IMR-90 (cell line): ENCODE data around the gene HOTAIR. TPM values are rescaled to one million over a fixed set of nuclear protein-coding genes. Genes with fewer than 3 reads are reported as not detected.

Source experiments
- ATAC-seq: fragments of 200-7000 bp; cut with Tn5 transposase; 2 replicates; pipeline ENCODE4 v1.9.1; 2020; ENCODE audit warnings: low read depth, mild to moderate bottlenecking, moderate library complexity
- BruUV-seq: library from RNA; stranded (reverse); fragments of 400-500 nt; replicated peaks from 2 replicates; lab custom pipeline; 2021; lab: Mats Ljungman, UMichigan
- CTCF ChIA-PET: fragments of 300-600 bp; formaldehyde crosslinking; extraction: SDS; loops from one replicate; lab custom pipeline; 2021; ENCODE audit warnings: antibody characterized with exemption; lab: Yijun Ruan, JAX
- POLR2A ChIA-PET: fragments of 300-600 bp; sonication (Branson Sonifier 250); formaldehyde crosslinking; loops from one replicate; lab custom pipeline; 2022; ENCODE audit warnings: antibody characterized with exemption; ENCODE audit not compliant: unreplicated experiment; lab: Charles Lee
- DNase-seq: peaks from one replicate; pipeline ENCODE4 v3.0.0; 2013
- H2AFZ ChIP-seq: replicated peaks from 2 replicates; pipeline ENCODE3; 2013; ENCODE audit warnings: low read length, mild to moderate bottlenecking; ENCODE audit not compliant: poor library complexity
- H2AK5ac ChIP-seq: 2 replicates; pipeline ENCODE4 v1.6.1; 2013; ENCODE audit warnings: low read depth, low read length, inconsistent platforms
- H2AK9ac ChIP-seq: replicated peaks from 2 replicates; pipeline ENCODE3; 2013; ENCODE audit warnings: mild to moderate bottlenecking, low read depth, low read length, moderate library complexity; ENCODE audit not compliant: poor library complexity
- H2BK120ac ChIP-seq: 2 replicates; pipeline ENCODE4 v1.6.1; 2013; ENCODE audit warnings: low read depth, low read length, inconsistent platforms
- H2BK15ac ChIP-seq: 3 replicates; pipeline ENCODE4 v1.6.1; 2013; ENCODE audit warnings: low read depth, low read length, inconsistent platforms
- H2BK20ac ChIP-seq: 2 replicates; pipeline ENCODE4 v1.6.1; 2013; ENCODE audit warnings: low read depth, mild to moderate bottlenecking, inconsistent platforms, low read length, moderate library complexity
- H2BK5ac ChIP-seq: 2 replicates; pipeline ENCODE4 v1.6.1; 2013; ENCODE audit warnings: mild to moderate bottlenecking, low read depth, low read length, inconsistent platforms; ENCODE audit not compliant: poor library complexity, severe bottlenecking
- H3K14ac ChIP-seq: replicated peaks from 2 replicates; pipeline ENCODE4 v1.6.1; 2013; ENCODE audit warnings: low read depth, low read length, inconsistent platforms
- H3K18ac ChIP-seq: 2 replicates; pipeline ENCODE4 v1.6.1; 2013; ENCODE audit warnings: low read depth, low read length, control low read depth
- H3K23ac ChIP-seq: 2 replicates; pipeline ENCODE4 v1.6.1; 2013; ENCODE audit warnings: low read depth, low read length, inconsistent platforms
- H3K27ac ChIP-seq: 2 replicates; pipeline ENCODE4 v1.5.1; 2013; ENCODE audit warnings: mild to moderate bottlenecking, control low read depth, low read length; ENCODE audit not compliant: insufficient read depth
- H3K27me3 ChIP-seq: 2 replicates; pipeline ENCODE4 v1.6.1; 2013; ENCODE audit warnings: low read length; ENCODE audit not compliant: control insufficient read depth, insufficient read depth
- H3K36me3 ChIP-seq: 2 replicates; pipeline ENCODE4 v1.6.1; 2013; ENCODE audit warnings: low read length, mixed read lengths; ENCODE audit not compliant: control insufficient read depth, insufficient read depth
- H3K4ac ChIP-seq: 2 replicates; pipeline ENCODE4 v1.6.1; 2013; ENCODE audit warnings: low read depth, low read length, inconsistent platforms
- H3K4me1 ChIP-seq: 2 replicates; pipeline ENCODE4 v1.6.1; 2013; ENCODE audit warnings: low read length, mixed read lengths; ENCODE audit not compliant: control insufficient read depth, insufficient read depth
- H3K4me2 ChIP-seq: 2 replicates; pipeline ENCODE4 v1.6.1; 2013; ENCODE audit warnings: low read depth, mild to moderate bottlenecking, control low read depth, low read length, moderate library complexity
- H3K4me3 ChIP-seq: 2 replicates; pipeline ENCODE4 v1.5.1; 2013; ENCODE audit warnings: low read depth, mild to moderate bottlenecking, control low read depth, low read length, moderate library complexity; ENCODE audit not compliant: insufficient read depth
- H3K56ac ChIP-seq: 2 replicates; pipeline ENCODE4 v1.6.1; 2013; ENCODE audit warnings: low read length, inconsistent platforms; ENCODE audit not compliant: insufficient read depth; ENCODE audit errors: extremely low read depth
- H3K79me1 ChIP-seq, 2 experiments: 2 replicates each; pipeline ENCODE4 v1.6.1; 2013; ENCODE audit warnings: low read length in 2 of 2, inconsistent platforms in 1 of 2, low read depth in 1 of 2
- H3K9ac ChIP-seq: 2 replicates; pipeline ENCODE4 v1.6.1; 2013; ENCODE audit warnings: low read depth, low read length, control low read depth
- H3K9me1 ChIP-seq: 2 replicates; pipeline ENCODE4 v1.6.1; 2013; ENCODE audit warnings: low read length, inconsistent platforms; ENCODE audit not compliant: insufficient read depth
- H3K9me3 ChIP-seq: 2 replicates; pipeline ENCODE4 v1.6.1; 2013; ENCODE audit warnings: low read length; ENCODE audit not compliant: control insufficient read depth, insufficient read depth
- H4K20me1 ChIP-seq: 2 replicates; pipeline ENCODE4 v1.6.1; 2013; ENCODE audit warnings: low read length, inconsistent platforms; ENCODE audit not compliant: insufficient read depth
- H4K5ac ChIP-seq: 2 replicates; pipeline ENCODE4 v1.6.1; 2013; ENCODE audit warnings: mild to moderate bottlenecking, low read depth, low read length, control low read depth
- H4K8ac ChIP-seq, 2 experiments: 2 replicates each; pipeline ENCODE4 v1.6.1; 2013; ENCODE audit warnings: low read depth in 2 of 2, low read length in 2 of 2, control low read depth in 1 of 2, inconsistent platforms in 1 of 2
- H4K91ac ChIP-seq: 2 replicates; pipeline ENCODE4 v1.6.1; 2013; ENCODE audit warnings: low read depth, low read length, inconsistent platforms; ENCODE audit not compliant: insufficient read depth
- BHLHE40 ChIP-seq: fragments of 150-350 bp; IDR thresholded peaks from 2 replicates; pipeline ENCODE4 v1.6.1; 2016; ENCODE audit warnings: mild to moderate bottlenecking, low read depth, low read length
- CEBPB ChIP-seq: IDR thresholded peaks from 2 replicates; pipeline ENCODE4 v1.6.1; 2012; ENCODE audit warnings: low read depth, low read length, improper control_type of control experiment
- CHD1 ChIP-seq: IDR thresholded peaks from 2 replicates; pipeline ENCODE4 v1.6.1; 2012; ENCODE audit warnings: low read depth, low read length, improper control_type of control experiment
- CTCF ChIP-seq: conservative IDR thresholded peaks from 2 replicates; pipeline ENCODE4 v1.5.1; 2012; ENCODE audit warnings: mild to moderate bottlenecking, low read depth, low read length, improper control_type of control experiment
- FOS ChIP-seq: fragments of 150-350 bp; IDR thresholded peaks from 2 replicates; pipeline ENCODE4 v1.6.1; 2016; ENCODE audit warnings: low read depth, low read length
- MAFK ChIP-seq: IDR thresholded peaks from 2 replicates; pipeline ENCODE4 v1.6.1; 2012; ENCODE audit warnings: low read depth, low read length, improper control_type of control experiment
- MAZ ChIP-seq: IDR thresholded peaks from 2 replicates; pipeline ENCODE4 v1.6.1; 2012; ENCODE audit warnings: low read depth, mild to moderate bottlenecking, low read length, improper control_type of control experiment, moderate library complexity, borderline replicate concordance
- MXI1 ChIP-seq: IDR thresholded peaks from 2 replicates; pipeline ENCODE4 v1.6.1; 2012; ENCODE audit warnings: low read depth, mild to moderate bottlenecking, low read length, moderate library complexity, borderline replicate concordance
- NFE2L2 ChIP-seq: fragments of 150-350 bp; IDR thresholded peaks from 2 replicates; pipeline ENCODE4 v1.6.1; 2016; ENCODE audit warnings: low read depth, mild to moderate bottlenecking, low read length
- POLR2A ChIP-seq: IDR thresholded peaks from 2 replicates; pipeline ENCODE4 v1.6.1; 2012; ENCODE audit warnings: mild to moderate bottlenecking, low read depth, low read length
- RAD21 ChIP-seq: IDR thresholded peaks from 2 replicates; pipeline ENCODE4 v1.6.1; 2012; ENCODE audit warnings: low read length, improper control_type of control experiment
- RCOR1 ChIP-seq: IDR thresholded peaks from 2 replicates; pipeline ENCODE4 v1.6.1; 2012; ENCODE audit warnings: mild to moderate bottlenecking, low read length, improper control_type of control experiment; ENCODE audit not compliant: insufficient replicate concordance
- RFX5 ChIP-seq: IDR thresholded peaks from 2 replicates; pipeline ENCODE4 v1.8.0; 2012; ENCODE audit warnings: low read depth, mild to moderate bottlenecking, low read length, moderate library complexity
- SMC3 ChIP-seq: fragments of 150-350 bp; IDR thresholded peaks from 2 replicates; pipeline ENCODE4 v1.6.1; 2016; ENCODE audit warnings: low read depth, mild to moderate bottlenecking, antibody characterized with exemption, low read length, moderate library complexity
- WGBS, 2 experiments: methylation state at CpG; one replicate each; pipeline versions ENCODE4 v1.1.5 to v1.1.7; 2013; ENCODE audit warnings: missing lambda C conversion rate in 2 of 2; ENCODE audit not compliant: insufficient read length in 1 of 2; ENCODE audit errors: extremely low coverage in 2 of 2; 5-methylcytosine and 5-hydroxymethylcytosine counted together
- dilution Hi-C: fragments of 300-500 bp; cut with HindIII; formaldehyde crosslinking; loops from one replicate; pipeline ENCODE4 v1.14.3; 2018; ENCODE audit warnings: low sequenced_read_pairs; ENCODE audit not compliant: unreplicated experiment
- in situ Hi-C: fragments of 300-500 bp; cut with MboI; formaldehyde crosslinking; loops from 3 replicates; pipeline ENCODE4 v1.14.3; 2019; ENCODE audit warnings: low sequenced_read_pairs, inconsistent platforms, mixed read lengths
- intact Hi-C: fragments of 100-400 bp; cut with micrococcal nuclease; formaldehyde crosslinking; loops from 2 replicates; pipeline ENCODE4 v1.10.0; 2022
- polyA plus RNA-seq, 3 experiments: library from polyadenylated mRNA; depleted of rRNA; stranded (reverse); fragments of >200 nt; gene quantifications; 2 replicates each; pipeline ENCODE4 v1.2.3, GENCODE V29; 2012; ENCODE audit warnings: low replicate concordance in 1 of 3
- total RNA-seq: library from RNA; depleted of rRNA; stranded (reverse); fragments of >200 nt; gene quantifications from 2 replicates; pipeline ENCODE4 v1.2.3, GENCODE V29; 2012
- TF ChIP-seq, protein P1 (sequence below): fragments of 150-350 bp; IDR thresholded peaks from 2 replicates; pipeline ENCODE4 v1.6.1; 2016; ENCODE audit warnings: low read depth, mild to moderate bottlenecking, low read length, moderate library complexity, borderline replicate concordance
- TF ChIP-seq, protein P2 (sequence below): fragments of 150-350 bp; IDR thresholded peaks from 2 replicates; pipeline ENCODE4 v1.6.1; 2017; ENCODE audit warnings: mild to moderate bottlenecking, antibody characterized with exemption, low read length, low read depth

The HOTAIR gene
- total and polyA plus RNA-seq, 2 of the 4 experiments (the other 2 are of a cell fraction), result not detected

GRCh38 chr12:53940443-53941014, 34.2 kb downstream of the HOTAIR start:
- in situ Hi-C loops, result no loop called here
- Histone ChIP-seq H3K9me1 (no peaks in the 10 kb centered on the region), H3K36me3 (no peaks in the 10 kb centered on the region), H2BK20ac (no peak overlapping the region), H3K56ac (no peak overlapping the region), H3K18ac (no peak overlapping the region), H2BK120ac (no peak overlapping the region), H4K8ac (no peak overlapping the region), H4K91ac (no peak overlapping the region), H3K27me3 (peaks cover 88% of the 10 kb centered on the region), H3K14ac (no peak overlapping the region), H3K27ac (no peak overlapping the region), H3K4me2 (no peak overlapping the region), H3K9ac (no peak overlapping the region), H2AK5ac (no peak overlapping the region), H2BK15ac (no peak overlapping the region), H4K5ac (no peak overlapping the region), H2BK5ac (no peak overlapping the region), H4K20me1 (no peaks in the 10 kb centered on the region), H3K4ac (no peak overlapping the region), H2AK9ac (no peak overlapping the region), H3K4me3 (no peak overlapping the region), H3K79me1 (no peaks in the 10 kb centered on the region), H2AFZ (no peak overlapping the region), H3K4me1 (no peaks in the 10 kb centered on the region), H3K9me3 (peaks cover 9% of the 10 kb centered on the region), H3K23ac (no peak overlapping the region)
- dilution Hi-C loops, result no loop called here
- WGBS, 2 experiments, result no CpG with 5 or more reads among the region's 9 CpGs
- ATAC-seq (no peak), DNase-seq (no peak)
- BruUV-seq, result no TSS peak
- intact Hi-C loops, result no loop called here
- POLR2A ChIA-PET, result no interaction called here
- TF ChIP-seq RCOR1, result no peak
- TF ChIP-seq, protein P1, sequence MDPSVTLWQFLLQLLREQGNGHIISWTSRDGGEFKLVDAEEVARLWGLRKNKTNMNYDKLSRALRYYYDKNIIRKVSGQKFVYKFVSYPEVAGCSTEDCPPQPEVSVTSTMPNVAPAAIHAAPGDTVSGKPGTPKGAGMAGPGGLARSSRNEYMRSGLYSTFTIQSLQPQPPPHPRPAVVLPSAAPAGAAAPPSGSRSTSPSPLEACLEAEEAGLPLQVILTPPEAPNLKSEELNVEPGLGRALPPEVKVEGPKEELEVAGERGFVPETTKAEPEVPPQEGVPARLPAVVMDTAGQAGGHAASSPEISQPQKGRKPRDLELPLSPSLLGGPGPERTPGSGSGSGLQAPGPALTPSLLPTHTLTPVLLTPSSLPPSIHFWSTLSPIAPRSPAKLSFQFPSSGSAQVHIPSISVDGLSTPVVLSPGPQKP, result no peak
- TF ChIP-seq SMC3, result no peak
- TF ChIP-seq POLR2A, result no peak
- TF ChIP-seq MAZ, result no peak
- no peak for TF ChIP-seq RFX5
- TF ChIP-seq CHD1, result no peak
- TF ChIP-seq BHLHE40, result no peak
- TF ChIP-seq FOS, result no peak
- no peak for TF ChIP-seq RAD21
- TF ChIP-seq, protein P2, sequence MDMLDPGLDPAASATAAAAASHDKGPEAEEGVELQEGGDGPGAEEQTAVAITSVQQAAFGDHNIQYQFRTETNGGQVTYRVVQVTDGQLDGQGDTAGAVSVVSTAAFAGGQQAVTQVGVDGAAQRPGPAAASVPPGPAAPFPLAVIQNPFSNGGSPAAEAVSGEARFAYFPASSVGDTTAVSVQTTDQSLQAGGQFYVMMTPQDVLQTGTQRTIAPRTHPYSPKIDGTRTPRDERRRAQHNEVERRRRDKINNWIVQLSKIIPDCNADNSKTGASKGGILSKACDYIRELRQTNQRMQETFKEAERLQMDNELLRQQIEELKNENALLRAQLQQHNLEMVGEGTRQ, result no peak
- TF ChIP-seq MAFK, result no peak
- no peak for TF ChIP-seq CTCF
- TF ChIP-seq NFE2L2, result no peak
- TF ChIP-seq CEBPB, result no peak
- TF ChIP-seq MXI1, result no peak
- CTCF ChIA-PET, result no interaction called here
